B cell (primary cell): Measurements from ENCODE around the gene MAPK4. TPM values are rescaled to one million over a fixed set of nuclear protein-coding genes. Genes with fewer than 3 reads are reported as not detected.

ENCODE experiments used
- ATAC-seq: fragments of 200-7000 bp; cut with Tn5 transposase; one replicate; pipeline ENCODE4 v1.10.0; 2021; ENCODE audit warnings: low read depth, mild to moderate bottlenecking, moderate number of reproducible peaks, moderate library complexity
- CTCF ChIA-PET: fragments of 350-600 bp; sonication (Branson Sonifier 250); formaldehyde crosslinking; loops from one replicate; lab custom pipeline; 2021; ENCODE audit warnings: antibody characterized with exemption, inconsistent platforms; lab: Charles Lee
- POLR2A ChIA-PET: fragments of 350-600 bp; sonication (Branson Sonifier 250); formaldehyde crosslinking; loops from one replicate; lab custom pipeline; 2021; ENCODE audit warnings: antibody characterized with exemption; lab: Charles Lee
- DNase-seq: peaks from one replicate; pipeline ENCODE4 v3.0.0; 2013
- H2AFZ ChIP-seq: 2 replicates; pipeline ENCODE4 v1.6.1; 2012; ENCODE audit warnings: mild to moderate bottlenecking, low read depth, low read length; ENCODE audit not compliant: insufficient read depth, poor library complexity, severe bottlenecking
- H3K27ac ChIP-seq, 2 donors: 1 replicate in 1 of 2; 2 replicates in 1 of 2; pipeline ENCODE4 v1.5.1; 2012 to 2013; ENCODE audit warnings: low read length in 2 of 2, mild to moderate bottlenecking in 2 of 2, moderate library complexity in 1 of 2
- H3K27me3 ChIP-seq, 4 experiments: fragments of 200-600 bp in 1 of 4; sonication (generic) in 1 of 4; replicated peaks in 1 of 4; 1 replicate in 2 of 4; 2 replicates in 2 of 4; pipeline versions ENCODE4 v1.6.1 to v1.7.0; 2013 to 2016; ENCODE audit warnings: low read length in 3 of 4, mild to moderate bottlenecking in 2 of 4, mixed read lengths in 1 of 4, moderate library complexity in 1 of 4; ENCODE audit not compliant: insufficient read depth in 4 of 4, control insufficient read depth in 3 of 4; ENCODE audit errors: control extremely low read depth in 1 of 4
- H3K36me3 ChIP-seq, 2 experiments: replicated peaks in 1 of 2; 1 replicate in 1 of 2; 2 replicates in 1 of 2; pipeline versions ENCODE4 v1.6.1 to v1.7.1; 2013; ENCODE audit warnings: low read length in 1 of 2; ENCODE audit not compliant: insufficient read depth in 2 of 2, control insufficient read depth in 1 of 2; ENCODE audit errors: control extremely low read depth in 1 of 2, extremely low read depth in 1 of 2
- H3K4me1 ChIP-seq, 2 donors: fragments of 200-600 bp in 1 of 2; sonication (generic) in 1 of 2; 1 replicate in 1 of 2; 2 replicates in 1 of 2; pipeline versions ENCODE4 v1.5.1 to v1.6.1; 2013 to 2017; ENCODE audit warnings: low read length in 2 of 2; ENCODE audit not compliant: control insufficient read depth in 2 of 2, insufficient read depth in 2 of 2
- H3K4me2 ChIP-seq: replicated peaks from 2 replicates; pipeline ENCODE3; 2012; ENCODE audit warnings: mild to moderate bottlenecking, low read depth, low read length; ENCODE audit not compliant: poor library complexity, severe bottlenecking
- H3K4me3 ChIP-seq, 5 experiments: fragments of 200-600 bp in 1 of 5; sonication (generic) in 1 of 5; 1 replicate in 3 of 5; 2 replicates in 2 of 5; pipeline versions ENCODE4 v1.5.1 to v1.7.0; 2011 to 2016; ENCODE audit warnings: low read length in 4 of 5, mild to moderate bottlenecking in 4 of 5, low read depth in 2 of 5, control low read depth in 1 of 5, moderate library complexity in 1 of 5; ENCODE audit not compliant: insufficient read depth in 1 of 5; ENCODE audit errors: control extremely low read depth in 1 of 5, extremely low read depth in 1 of 5
- H3K79me2 ChIP-seq: fragments of 200-600 bp; sonication (generic); one replicate; pipeline ENCODE4 v1.6.0; 2016; ENCODE audit warnings: low read length; ENCODE audit not compliant: control insufficient read depth, insufficient read depth
- H3K9ac ChIP-seq: fragments of 200-600 bp; sonication (generic); 2 replicates; pipeline ENCODE4 v1.6.1; 2017; ENCODE audit warnings: mild to moderate bottlenecking, low read length, moderate library complexity
- H3K9me3 ChIP-seq, 3 donors: one replicate each; pipeline versions ENCODE4 v1.6.1 to v1.7.1; 2013; ENCODE audit warnings: low read length in 2 of 3; ENCODE audit not compliant: control insufficient read depth in 2 of 3, insufficient read depth in 1 of 3; ENCODE audit errors: control extremely low read depth in 1 of 3
- H4K20me1 ChIP-seq: 2 replicates; pipeline ENCODE4 v1.6.0; 2012; ENCODE audit warnings: mild to moderate bottlenecking, low read length; ENCODE audit not compliant: insufficient read depth, control insufficient read depth, poor library complexity, severe bottlenecking
- H3K27ac Mint-ChIP-seq: one replicate; pipeline ENCODE4 v1.8.0; 2021; ENCODE audit warnings: mixed read lengths
- H3K27me3 Mint-ChIP-seq: one replicate; pipeline ENCODE4 v1.8.0; 2021; ENCODE audit warnings: mixed read lengths
- H3K4me1 Mint-ChIP-seq: one replicate; pipeline ENCODE4 v1.8.0; 2021; ENCODE audit warnings: mixed read lengths
- H3K4me3 Mint-ChIP-seq: one replicate; pipeline ENCODE4 v1.8.0; 2021; ENCODE audit warnings: mixed read lengths
- H3K9me3 Mint-ChIP-seq: one replicate; pipeline ENCODE4 v1.8.0; 2022; ENCODE audit warnings: mixed read lengths; ENCODE audit not compliant: insufficient read depth
- EZH2 ChIP-seq: IDR thresholded peaks from 2 replicates; pipeline ENCODE4 v1.6.1; 2012; ENCODE audit warnings: borderline replicate concordance, low read depth, mild to moderate bottlenecking, moderate library complexity, low read length; ENCODE audit not compliant: insufficient read depth, poor library complexity, severe bottlenecking
- whole genome bisulfite sequencing: methylation state at CpG from one replicate; pipeline ENCODE4 v1.1.5; 2013; ENCODE audit warnings: missing lambda C conversion rate; ENCODE audit not compliant: insufficient coverage; 5-methylcytosine and 5-hydroxymethylcytosine counted together
- intact Hi-C: fragments of 100-400 bp; cut with micrococcal nuclease; formaldehyde crosslinking; loops from one replicate; pipeline ENCODE4 v1.10.0; 2022
- polyA plus RNA-seq: library from polyadenylated mRNA; depleted of rRNA; stranded (reverse); fragments of >200 nt; gene quantifications from 2 replicates; pipeline ENCODE4 v1.2.3, GENCODE V29; 2012
- total RNA-seq, 2 donors: library from RNA; stranded (reverse); fragments of 120-200 nt in 1 of 2; gene quantifications; 1 replicate in 1 of 2; 2 replicates in 1 of 2; pipeline versions ENCODE4 v1.2.3 to v1.2.4, GENCODE V29; 2013 to 2022
- TF ChIP-seq, protein P1 (sequence below): fragments of 200-600 bp; IDR thresholded peaks from one replicate; pipeline ENCODE4 v1.8.0; 2022; ENCODE audit warnings: antibody characterized with exemption, mild to moderate bottlenecking

Gene MAPK4
- total and polyA plus RNA-seq, 2 donors (not counting 1 experiment from before 2014, with no cell fraction given) = not detected

DNA sequence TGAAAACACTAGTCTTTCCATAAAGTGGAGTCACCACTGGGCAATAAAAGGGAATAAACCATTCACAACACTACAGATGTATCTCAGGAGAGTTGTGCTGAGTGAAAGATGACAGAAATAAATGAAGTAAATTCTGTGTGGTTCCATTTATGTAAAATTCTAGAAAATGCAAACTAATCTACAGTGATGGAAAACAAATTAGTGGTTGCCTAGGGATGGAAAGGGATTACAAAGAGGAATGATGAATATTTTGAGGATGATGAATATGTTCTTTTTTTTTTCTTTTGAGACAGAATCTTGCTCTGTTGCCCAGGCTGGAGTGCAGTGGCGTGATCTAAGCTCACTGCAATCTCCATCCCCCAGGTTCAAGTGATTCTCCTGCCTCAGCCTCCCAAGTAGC, 123.0 kb downstream of the MAPK4 start:
- H3K4me3 Mint-ChIP-seq = no peak overlapping the region
- 80% methylated on average over 1 of the region's 1 CpG for WGBS

DNA sequence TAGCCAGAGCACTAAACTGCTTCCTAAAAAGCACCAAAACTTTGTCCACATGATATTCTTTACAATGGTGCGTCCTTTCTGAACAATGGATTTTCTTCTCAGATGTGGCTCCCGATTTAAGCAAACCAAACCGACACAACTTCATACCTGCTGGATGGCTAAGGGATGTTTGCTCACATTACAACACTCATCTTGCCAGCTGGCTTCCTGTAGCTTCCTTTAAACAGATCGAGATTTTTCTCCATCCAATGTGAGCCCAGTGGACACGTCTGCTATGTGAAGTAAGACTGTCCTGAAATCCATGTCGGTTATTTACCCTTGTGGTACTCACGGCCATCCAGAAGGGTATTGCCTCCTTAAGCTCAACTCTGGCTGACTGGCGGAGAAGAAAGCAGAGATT, 126.5 kb downstream of the MAPK4 start:
- Histone ChIP-seq H3K4me3 (no peak overlapping the region), H3K9me3 (no peaks in the 10 kb centered on the region), H3K4me1 (no peaks in the 10 kb centered on the region), H3K79me2 (no peaks in the 10 kb centered on the region), H4K20me1 (no peaks in the 10 kb centered on the region), H3K36me3 (no peaks in the 10 kb centered on the region), H2AFZ (no peak overlapping the region), H3K9ac (no peak overlapping the region), H3K4me2 (no peak overlapping the region), H3K27ac (no peak overlapping the region), H3K27me3 (peaks cover 0 to 4% (median 1%) of the 10 kb centered on the region in 4 experiments)
- ChIA-PET POLR2A (no interaction called here), CTCF (no interaction called here)
- DNase-seq = no peak
- H3K27me3 Mint-ChIP-seq = peaks cover 31% of the 10 kb centered on the region
- H3K4me1 Mint-ChIP-seq = no peaks in the 10 kb centered on the region
- no peak overlapping the region for H3K4me3 Mint-ChIP-seq
- 86% methylated on average over 6 of the region's 8 CpGs for WGBS
- TF ChIP-seq, protein P1, sequence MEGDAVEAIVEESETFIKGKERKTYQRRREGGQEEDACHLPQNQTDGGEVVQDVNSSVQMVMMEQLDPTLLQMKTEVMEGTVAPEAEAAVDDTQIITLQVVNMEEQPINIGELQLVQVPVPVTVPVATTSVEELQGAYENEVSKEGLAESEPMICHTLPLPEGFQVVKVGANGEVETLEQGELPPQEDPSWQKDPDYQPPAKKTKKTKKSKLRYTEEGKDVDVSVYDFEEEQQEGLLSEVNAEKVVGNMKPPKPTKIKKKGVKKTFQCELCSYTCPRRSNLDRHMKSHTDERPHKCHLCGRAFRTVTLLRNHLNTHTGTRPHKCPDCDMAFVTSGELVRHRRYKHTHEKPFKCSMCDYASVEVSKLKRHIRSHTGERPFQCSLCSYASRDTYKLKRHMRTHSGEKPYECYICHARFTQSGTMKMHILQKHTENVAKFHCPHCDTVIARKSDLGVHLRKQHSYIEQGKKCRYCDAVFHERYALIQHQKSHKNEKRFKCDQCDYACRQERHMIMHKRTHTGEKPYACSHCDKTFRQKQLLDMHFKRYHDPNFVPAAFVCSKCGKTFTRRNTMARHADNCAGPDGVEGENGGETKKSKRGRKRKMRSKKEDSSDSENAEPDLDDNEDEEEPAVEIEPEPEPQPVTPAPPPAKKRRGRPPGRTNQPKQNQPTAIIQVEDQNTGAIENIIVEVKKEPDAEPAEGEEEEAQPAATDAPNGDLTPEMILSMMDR = no peak
- no peak for TF ChIP-seq EZH2
- no peak overlapping the region for H3K27ac Mint-ChIP-seq
- H3K9me3 Mint-ChIP-seq = no peaks in the 10 kb centered on the region
- intact Hi-C loops = no loop called here
- no peak for ATAC-seq

More for the DNA sequence above, 123.0 kb downstream of the MAPK4 start:
- Mint-ChIP-seq H3K9me3 (no peaks in the 10 kb centered on the region), H3K4me1 (no peaks in the 10 kb centered on the region), H3K27ac (no peak overlapping the region), H3K27me3 (peaks cover 22% of the 10 kb centered on the region)
- intact Hi-C loops = no loop called here
- no peak overlapping the region for H3K4me2 ChIP-seq
- DNase-seq = no peak
- ChIA-PET POLR2A (no interaction called here), CTCF (interaction anchor here (0.8 to 1.1 kb wide), 2 partner anchors 19 to 20 kb away, joined by 3 to 4 read pairs; no protein-coding TSS in a partner anchor)
- TF ChIP-seq EZH2 = no peak
- TF ChIP-seq, protein P1 = no peak
- H3K4me3 ChIP-seq = no peak overlapping the region
- H2AFZ ChIP-seq = no peak overlapping the region
- no peak overlapping the region for H3K27ac ChIP-seq
- peaks cover 0 to 3% (median 1%) of the 10 kb centered on the region in 4 experiments for H3K27me3 ChIP-seq
- H3K79me2 ChIP-seq = no peaks in the 10 kb centered on the region
- no peaks in the 10 kb centered on the region for H3K4me1 ChIP-seq
- ATAC-seq = no peak
- H3K9me3 ChIP-seq = no peaks in the 10 kb centered on the region
- no peaks in the 10 kb centered on the region for H4K20me1 ChIP-seq
- H3K36me3 ChIP-seq = no peaks in the 10 kb centered on the region
- no peak overlapping the region for H3K9ac ChIP-seq
